GM06990 (cell line): ENCODE results near the gene NLRP5.

ENCODE experiments used
- DNase-seq: peaks from one replicate; pipeline ENCODE4 v3.0.0-alpha.2; 2011; ENCODE audit not compliant: insufficient read length; ENCODE audit errors: extremely low read depth
- H3K27me3 ChIP-seq: replicated peaks from 2 replicates; pipeline ENCODE4 v1.6.0; 2011; ENCODE audit warnings: low read length; ENCODE audit not compliant: control insufficient read depth, insufficient read depth
- H3K36me3 ChIP-seq: 2 replicates; pipeline ENCODE4 v1.5.1; 2011; ENCODE audit warnings: low read length; ENCODE audit not compliant: control insufficient read depth, insufficient read depth
- H3K4me3 ChIP-seq: replicated peaks from 2 replicates; pipeline ENCODE4 v1.5.1; 2011; ENCODE audit warnings: low read depth, mild to moderate bottlenecking, control low read depth, low read length
- TF ChIP-seq, protein P1 (sequence below): IDR thresholded peaks from 2 replicates; pipeline ENCODE4 v1.5.1; 2011; ENCODE audit warnings: low read length, control low read depth, mild to moderate bottlenecking, inconsistent platforms; ENCODE audit not compliant: insufficient read depth, poor library complexity, severe bottlenecking

NLRP5 gene

DNA sequence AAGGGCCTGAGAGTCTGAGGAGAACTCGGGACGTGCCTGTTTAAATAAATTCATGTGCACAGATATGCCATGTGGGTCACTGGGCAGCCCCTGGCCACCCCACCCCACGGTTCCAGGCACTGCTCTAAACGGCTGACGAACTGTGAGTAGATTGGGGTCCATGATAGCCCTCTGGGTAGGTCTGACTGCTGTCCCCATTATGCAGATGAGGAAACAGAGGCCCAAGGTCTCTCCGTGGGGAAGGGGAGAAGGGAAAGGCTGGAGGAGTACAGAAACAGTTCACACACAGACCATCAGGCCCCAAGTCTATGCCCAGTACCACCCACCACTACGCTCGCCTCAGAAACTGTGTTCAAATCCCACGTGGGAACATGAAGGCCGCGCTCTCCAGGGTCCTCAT, 120.4 kb downstream of the NLRP5 start:
- TF ChIP-seq, protein P1, sequence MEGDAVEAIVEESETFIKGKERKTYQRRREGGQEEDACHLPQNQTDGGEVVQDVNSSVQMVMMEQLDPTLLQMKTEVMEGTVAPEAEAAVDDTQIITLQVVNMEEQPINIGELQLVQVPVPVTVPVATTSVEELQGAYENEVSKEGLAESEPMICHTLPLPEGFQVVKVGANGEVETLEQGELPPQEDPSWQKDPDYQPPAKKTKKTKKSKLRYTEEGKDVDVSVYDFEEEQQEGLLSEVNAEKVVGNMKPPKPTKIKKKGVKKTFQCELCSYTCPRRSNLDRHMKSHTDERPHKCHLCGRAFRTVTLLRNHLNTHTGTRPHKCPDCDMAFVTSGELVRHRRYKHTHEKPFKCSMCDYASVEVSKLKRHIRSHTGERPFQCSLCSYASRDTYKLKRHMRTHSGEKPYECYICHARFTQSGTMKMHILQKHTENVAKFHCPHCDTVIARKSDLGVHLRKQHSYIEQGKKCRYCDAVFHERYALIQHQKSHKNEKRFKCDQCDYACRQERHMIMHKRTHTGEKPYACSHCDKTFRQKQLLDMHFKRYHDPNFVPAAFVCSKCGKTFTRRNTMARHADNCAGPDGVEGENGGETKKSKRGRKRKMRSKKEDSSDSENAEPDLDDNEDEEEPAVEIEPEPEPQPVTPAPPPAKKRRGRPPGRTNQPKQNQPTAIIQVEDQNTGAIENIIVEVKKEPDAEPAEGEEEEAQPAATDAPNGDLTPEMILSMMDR = no peak
- no peak for DNase-seq
- Histone ChIP-seq H3K36me3 (peaks cover 13% of the 10 kb centered on the region), H3K4me3 (no peak overlapping the region), H3K27me3 (no peaks in the 10 kb centered on the region)

DNA sequence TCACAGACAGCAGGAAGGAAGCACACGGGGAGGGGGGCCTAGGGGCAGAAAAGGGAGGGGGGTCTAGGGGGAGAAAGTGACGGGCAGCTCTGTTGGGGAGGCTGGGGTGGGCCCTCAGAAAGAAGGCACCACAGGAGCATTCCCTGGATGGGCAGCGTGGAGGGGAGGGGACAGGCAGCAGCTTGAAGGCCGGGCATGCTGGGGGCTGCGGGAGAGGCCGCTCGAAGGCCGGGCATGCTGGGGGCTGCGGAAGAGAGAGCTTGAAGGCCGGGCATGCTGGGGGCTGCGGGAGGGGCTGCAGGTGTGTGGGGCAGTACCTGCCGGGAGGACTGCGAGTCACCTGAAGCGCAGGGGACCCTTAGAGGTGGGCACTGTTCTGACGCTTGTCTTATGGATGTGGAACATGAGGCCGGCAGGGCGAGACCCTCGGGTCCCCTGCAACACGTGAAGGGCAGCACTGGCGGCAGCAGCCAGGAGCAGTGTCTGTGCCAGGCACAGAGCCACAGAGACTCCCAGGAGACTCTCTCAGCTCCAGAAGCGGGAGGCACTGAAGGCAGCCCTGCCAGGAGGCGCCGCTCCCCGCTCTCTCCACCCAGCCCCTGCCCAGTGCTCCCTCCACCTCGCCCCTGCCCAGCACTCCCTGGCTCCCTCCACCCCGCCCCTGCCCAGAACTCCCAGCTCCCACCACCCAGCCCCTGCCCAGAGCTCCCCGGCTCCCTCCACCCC, 121.2 kb downstream of the NLRP5 start:
- no peak for DNase-seq
- H3K36me3 ChIP-seq = peaks cover 13% of the 10 kb centered on the region
- TF ChIP-seq, protein P1 = no peak
- no peaks in the 10 kb centered on the region for H3K27me3 ChIP-seq
- no peak overlapping the region for H3K4me3 ChIP-seq

DNA sequence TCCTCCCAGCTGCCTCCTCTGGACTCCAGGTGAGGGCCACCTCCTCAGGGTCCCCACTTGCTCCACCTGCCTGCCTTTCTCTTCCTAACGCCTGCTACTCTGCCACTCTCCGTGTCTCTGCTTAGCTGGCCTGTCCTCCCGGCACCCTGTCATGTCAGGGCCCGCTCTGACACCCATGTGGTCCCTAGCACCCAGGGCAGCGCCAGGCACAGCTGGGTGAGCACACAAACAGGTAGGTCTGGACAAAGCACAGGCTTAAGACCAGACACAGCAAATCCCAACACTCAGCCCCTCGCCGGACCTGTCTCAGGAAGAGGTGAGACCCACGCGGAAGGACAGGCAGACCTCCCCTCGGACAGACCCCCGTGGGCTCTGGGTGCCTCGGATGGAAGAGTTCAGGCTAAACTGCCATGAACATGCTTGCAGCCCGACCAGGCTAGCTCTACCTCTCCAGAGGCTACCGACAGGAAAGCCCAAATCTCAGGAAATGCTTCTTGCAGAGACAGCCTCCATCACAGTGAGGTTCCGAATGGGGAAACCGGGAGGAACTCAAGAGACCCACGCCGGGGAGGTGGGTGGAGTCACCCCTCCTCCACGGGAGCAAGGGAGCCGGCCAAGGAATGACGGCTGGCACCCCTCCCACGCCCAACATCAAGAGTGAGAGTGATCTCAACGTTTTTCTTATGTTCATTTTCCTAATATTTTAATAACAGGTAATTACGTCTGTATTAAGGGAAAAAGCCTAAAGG, 122.0 kb downstream of the NLRP5 start:
- Histone ChIP-seq H3K4me3 (no peak overlapping the region), H3K36me3 (peaks cover 7% of the 10 kb centered on the region), H3K27me3 (no peaks in the 10 kb centered on the region)
- no peak for DNase-seq
- TF ChIP-seq, protein P1 = no peak

DNA sequence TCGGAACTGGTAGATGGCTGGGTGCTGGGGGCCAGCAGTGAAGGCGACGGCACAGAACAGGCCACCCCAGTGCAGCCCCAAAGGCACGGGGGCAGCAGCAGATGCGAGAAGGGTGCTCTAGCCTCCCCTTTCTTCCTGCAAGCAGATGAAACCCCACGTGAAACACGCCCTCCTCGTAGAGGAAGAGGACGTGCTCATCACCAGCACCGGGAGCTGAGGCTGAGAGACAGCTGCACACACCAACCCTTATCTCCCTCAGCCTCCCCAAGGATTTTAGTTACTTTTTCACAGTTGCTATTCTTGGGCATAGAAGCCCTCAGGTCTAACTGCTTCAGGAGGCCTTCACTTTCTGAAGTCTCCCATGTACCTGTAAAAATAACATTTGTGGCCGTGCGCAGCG, 122.7 kb downstream of the NLRP5 start:
- TF ChIP-seq, protein P1 = no peak
- Histone ChIP-seq H3K36me3 (peaks cover 7% of the 10 kb centered on the region), H3K27me3 (no peaks in the 10 kb centered on the region), H3K4me3 (no peak overlapping the region)
- DNase-seq = no peak

DNA sequence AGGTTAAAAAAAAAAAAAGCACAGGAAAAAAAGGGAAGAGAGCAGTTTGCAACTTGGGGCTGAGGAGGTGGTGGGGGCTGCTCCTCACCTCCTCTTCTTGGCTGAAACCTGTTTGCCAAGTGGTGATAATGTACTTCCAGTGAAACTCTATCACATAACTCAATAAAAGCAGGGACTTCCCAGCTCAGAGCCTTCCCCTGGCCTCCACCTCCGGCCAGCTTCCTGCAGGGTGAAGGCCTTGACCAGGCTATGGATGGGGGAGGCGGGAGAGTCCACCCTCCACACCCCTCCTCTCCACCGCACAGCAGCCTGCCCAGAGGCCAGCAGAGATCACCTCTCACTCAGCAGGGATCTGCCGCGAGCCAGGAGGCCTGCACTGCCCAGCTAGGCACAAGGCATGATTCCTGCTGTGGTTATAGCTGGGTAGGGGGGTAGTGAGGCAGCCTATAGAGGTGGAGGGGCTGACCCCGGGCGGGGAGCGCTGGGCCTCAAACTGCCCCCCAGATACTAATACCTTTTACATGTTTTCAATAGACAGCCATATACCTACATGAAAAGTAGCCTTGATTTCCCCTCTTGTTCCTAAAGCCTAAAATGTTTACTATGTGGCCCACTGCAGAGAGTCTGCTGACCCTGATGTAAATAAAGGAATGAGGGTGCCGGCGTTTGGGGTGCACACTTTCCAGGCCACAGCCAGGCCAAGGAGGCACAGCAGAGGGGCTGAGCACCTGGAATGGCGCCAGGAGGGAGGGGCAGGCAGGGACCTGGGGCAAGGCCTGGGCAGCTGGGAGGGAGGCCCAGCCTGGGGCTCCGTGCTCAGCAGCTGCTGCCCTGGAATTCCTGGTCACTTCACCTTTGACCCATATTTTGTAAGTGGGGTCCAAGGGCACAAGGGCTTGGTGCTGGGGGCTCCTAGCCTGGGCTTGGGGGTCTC, 124.2 kb downstream of the NLRP5 start:
- H3K27me3 ChIP-seq = no peaks in the 10 kb centered on the region
- TF ChIP-seq, protein P1 = no peak
- no peak overlapping the region; the same call in 1 of the 2 replicates for H3K4me3 ChIP-seq
- DNase-seq = no peak
- peaks cover 9% of the 10 kb centered on the region for H3K36me3 ChIP-seq
